WTC11 (cell line): ENCODE measurements around the gene NELFA. TPM values are rescaled to one million over a fixed set of nuclear protein-coding genes. Genes with fewer than 3 reads are reported as not detected.

Source experiments
- ATAC-seq: fragments of 200-7000 bp; cut with Tn5 transposase; 2 replicates; pipeline ENCODE4 v1.10.0; 2021; ENCODE audit warnings: mild to moderate bottlenecking, moderate library complexity
- CTCF ChIA-PET: fragments of 300-600 bp; sonication (Branson Sonifier 250); formaldehyde crosslinking; loops from one replicate; lab custom pipeline; 2021; ENCODE audit warnings: antibody characterized with exemption; lab: Charles Lee
- POLR2A ChIA-PET: fragments of 350-600 bp; sonication (Branson Sonifier 250); formaldehyde crosslinking; loops from one replicate; lab custom pipeline; 2021; ENCODE audit warnings: antibody characterized with exemption; lab: Charles Lee
- DNase-seq: peaks from one replicate; pipeline ENCODE4 v3.0.0; 2021; ENCODE audit warnings: low spot score
- H3K27ac Mint-ChIP-seq: 2 replicates; pipeline ENCODE4 v1.8.0; 2021; ENCODE audit warnings: mixed read lengths
- H3K27me3 Mint-ChIP-seq: 2 replicates; pipeline ENCODE4 v1.8.0; 2021; ENCODE audit warnings: low read depth, mild to moderate bottlenecking, moderate library complexity, mixed read lengths
- H3K36me3 Mint-ChIP-seq: 2 replicates; pipeline ENCODE4 v1.8.0; 2021; ENCODE audit warnings: mixed read lengths
- H3K4me1 Mint-ChIP-seq: 2 replicates; pipeline ENCODE4 v1.8.0; 2022; ENCODE audit warnings: mixed read lengths
- H3K4me3 Mint-ChIP-seq: 2 replicates; pipeline ENCODE4 v1.8.0; 2021; ENCODE audit warnings: mild to moderate bottlenecking, moderate library complexity, mixed read lengths
- H3K9me3 Mint-ChIP-seq: 2 replicates; pipeline ENCODE4 v1.8.0; 2021; ENCODE audit warnings: mixed read lengths
- CBFB ChIP-seq: sonication (generic); formaldehyde crosslinking; IDR thresholded peaks from 2 replicates; pipeline ENCODE4 v1.8.1; 2022; ENCODE audit warnings: mild to moderate bottlenecking, low read depth, missing genetic modification reagents
- EMX1 ChIP-seq: fragments of 250-450 bp; sonication (Bioruptor Pico); IDR thresholded peaks from 2 replicates; pipeline ENCODE4 v1.8.0; 2021; ENCODE audit warnings: mild to moderate bottlenecking
- ESRRA ChIP-seq: sonication (generic); formaldehyde crosslinking; IDR thresholded peaks from 2 replicates; pipeline ENCODE4 v1.8.1; 2022; ENCODE audit warnings: mild to moderate bottlenecking, missing genetic modification reagents, borderline replicate concordance
- FOXJ3 ChIP-seq: sonication (generic); formaldehyde crosslinking; IDR thresholded peaks from 2 replicates; pipeline ENCODE4 v1.9.0; 2021; ENCODE audit warnings: missing genetic modification reagents, mild to moderate bottlenecking, borderline replicate concordance
- GTF2I ChIP-seq: fragments of 250-450 bp; sonication (Bioruptor Pico); conservative IDR thresholded peaks from 2 replicates; pipeline ENCODE4 v1.4.0; 2021; ENCODE audit warnings: mild to moderate bottlenecking
- IRF2 ChIP-seq: sonication (generic); formaldehyde crosslinking; IDR thresholded peaks from 2 replicates; pipeline ENCODE4 v1.8.0; 2022; ENCODE audit warnings: low read depth, missing genetic modification reagents, borderline replicate concordance
- KAT7 ChIP-seq: sonication (generic); formaldehyde crosslinking; IDR thresholded peaks from 2 replicates; pipeline ENCODE4 v1.8.1; 2023; ENCODE audit warnings: missing genetic modification reagents, mild to moderate bottlenecking, borderline replicate concordance
- OVOL2 ChIP-seq: fragments of 250-450 bp; sonication (Bioruptor Pico); IDR thresholded peaks from 2 replicates; pipeline ENCODE4 v1.9.0; 2021; ENCODE audit warnings: mild to moderate bottlenecking, borderline replicate concordance
- SP1 ChIP-seq: sonication (generic); formaldehyde crosslinking; conservative IDR thresholded peaks from 2 replicates; pipeline ENCODE4 v1.8.1; 2022; ENCODE audit warnings: missing genetic modification reagents
- TP53 ChIP-seq: sonication (generic); formaldehyde crosslinking; IDR thresholded peaks from 2 replicates; pipeline ENCODE4 v1.8.1; 2023; ENCODE audit warnings: mild to moderate bottlenecking, missing genetic modification reagents
- total RNA-seq: library from RNA; stranded (reverse); gene quantifications from 3 replicates; pipeline ENCODE4 v1.2.3, GENCODE V29; 2021
- TF ChIP-seq, protein P1 (sequence below): sonication (generic); formaldehyde crosslinking; IDR thresholded peaks from 2 replicates; pipeline ENCODE4 v1.8.1; 2023; ENCODE audit warnings: mild to moderate bottlenecking, missing genetic modification reagents
- TF ChIP-seq, protein P2 (sequence below): fragments of 250-450 bp; sonication (Bioruptor Pico); IDR thresholded peaks from 2 replicates; pipeline ENCODE4 v1.9.0; 2021; ENCODE audit warnings: mild to moderate bottlenecking
- TF ChIP-seq, protein P3 (sequence below): sonication (generic); formaldehyde crosslinking; IDR thresholded peaks from 2 replicates; pipeline ENCODE4 v1.8.1; 2022; ENCODE audit warnings: mild to moderate bottlenecking, missing genetic modification reagents, moderate library complexity, borderline replicate concordance
- TF ChIP-seq, protein P4 (sequence below): sonication (generic); formaldehyde crosslinking; IDR thresholded peaks from 2 replicates; pipeline ENCODE4 v1.8.1; 2023; ENCODE audit warnings: mild to moderate bottlenecking, missing genetic modification reagents
- TF ChIP-seq, protein P5 (sequence below): sonication (generic); formaldehyde crosslinking; IDR thresholded peaks from 2 replicates; pipeline ENCODE4 v1.8.0; 2022; ENCODE audit warnings: mild to moderate bottlenecking, missing genetic modification reagents
- TF ChIP-seq, protein P6 (sequence below): sonication (generic); formaldehyde crosslinking; IDR thresholded peaks from 2 replicates; pipeline ENCODE4 v1.8.0; 2023; ENCODE audit warnings: mild to moderate bottlenecking, missing genetic modification reagents
- TF ChIP-seq, protein P7 (sequence below): sonication (generic); formaldehyde crosslinking; IDR thresholded peaks from 2 replicates; pipeline ENCODE4 v1.8.0; 2022; ENCODE audit warnings: mild to moderate bottlenecking, missing genetic modification reagents
- TF ChIP-seq, protein P8 (sequence below): sonication (generic); formaldehyde crosslinking; IDR thresholded peaks from 2 replicates; pipeline ENCODE4 v1.8.0; 2022; ENCODE audit warnings: mild to moderate bottlenecking, missing genetic modification reagents
- TF ChIP-seq, protein P9 (sequence below): sonication (generic); formaldehyde crosslinking; IDR thresholded peaks from 2 replicates; pipeline ENCODE4 v1.8.1; 2022; ENCODE audit warnings: mild to moderate bottlenecking, moderate library complexity, missing genetic modification reagents

Gene NELFA
- total RNA-seq, 1 experiment from 2014 or later = 72.6 TPM

DNA sequence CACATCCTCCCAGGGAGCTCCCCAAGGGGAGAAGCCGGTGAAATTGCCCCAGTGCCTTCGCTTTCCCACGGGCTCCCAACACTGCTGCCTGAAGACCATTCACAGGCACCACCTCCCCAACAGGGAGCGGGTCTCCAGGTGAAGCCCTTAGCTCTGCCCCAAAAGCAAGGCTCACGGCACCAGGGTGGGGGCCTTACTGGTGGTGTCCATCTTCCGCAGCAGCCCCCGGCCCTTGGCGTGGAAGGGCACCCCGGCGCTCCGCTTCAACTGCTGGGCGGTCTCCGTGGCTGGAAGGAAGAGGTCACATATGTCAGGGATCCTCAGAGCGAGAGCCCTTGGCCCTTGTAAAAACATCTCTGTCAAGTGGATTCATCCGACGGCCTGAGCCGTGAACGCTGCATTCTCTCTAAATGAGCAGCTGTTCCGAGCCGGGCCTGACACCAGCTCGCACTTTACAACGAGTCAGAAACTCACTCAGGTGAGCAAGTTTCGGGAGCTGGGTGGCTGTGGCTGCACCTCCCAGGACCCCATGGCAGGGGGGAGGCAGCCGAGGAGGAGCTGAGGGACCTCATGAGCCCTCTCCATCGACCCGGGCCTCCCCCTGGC, 20.9 kb downstream of the NELFA start (continued):
- TF ChIP-seq, protein P1, sequence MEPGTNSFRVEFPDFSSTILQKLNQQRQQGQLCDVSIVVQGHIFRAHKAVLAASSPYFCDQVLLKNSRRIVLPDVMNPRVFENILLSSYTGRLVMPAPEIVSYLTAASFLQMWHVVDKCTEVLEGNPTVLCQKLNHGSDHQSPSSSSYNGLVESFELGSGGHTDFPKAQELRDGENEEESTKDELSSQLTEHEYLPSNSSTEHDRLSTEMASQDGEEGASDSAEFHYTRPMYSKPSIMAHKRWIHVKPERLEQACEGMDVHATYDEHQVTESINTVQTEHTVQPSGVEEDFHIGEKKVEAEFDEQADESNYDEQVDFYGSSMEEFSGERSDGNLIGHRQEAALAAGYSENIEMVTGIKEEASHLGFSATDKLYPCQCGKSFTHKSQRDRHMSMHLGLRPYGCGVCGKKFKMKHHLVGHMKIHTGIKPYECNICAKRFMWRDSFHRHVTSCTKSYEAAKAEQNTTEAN = no peak
- TF ChIP-seq, protein P2, sequence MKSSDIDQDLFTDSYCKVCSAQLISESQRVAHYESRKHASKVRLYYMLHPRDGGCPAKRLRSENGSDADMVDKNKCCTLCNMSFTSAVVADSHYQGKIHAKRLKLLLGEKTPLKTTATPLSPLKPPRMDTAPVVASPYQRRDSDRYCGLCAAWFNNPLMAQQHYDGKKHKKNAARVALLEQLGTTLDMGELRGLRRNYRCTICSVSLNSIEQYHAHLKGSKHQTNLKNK (CRISPR knock-in tag) = no peak
- TF ChIP-seq, protein P3, sequence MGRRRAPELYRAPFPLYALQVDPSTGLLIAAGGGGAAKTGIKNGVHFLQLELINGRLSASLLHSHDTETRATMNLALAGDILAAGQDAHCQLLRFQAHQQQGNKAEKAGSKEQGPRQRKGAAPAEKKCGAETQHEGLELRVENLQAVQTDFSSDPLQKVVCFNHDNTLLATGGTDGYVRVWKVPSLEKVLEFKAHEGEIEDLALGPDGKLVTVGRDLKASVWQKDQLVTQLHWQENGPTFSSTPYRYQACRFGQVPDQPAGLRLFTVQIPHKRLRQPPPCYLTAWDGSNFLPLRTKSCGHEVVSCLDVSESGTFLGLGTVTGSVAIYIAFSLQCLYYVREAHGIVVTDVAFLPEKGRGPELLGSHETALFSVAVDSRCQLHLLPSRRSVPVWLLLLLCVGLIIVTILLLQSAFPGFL = no peak
- TF ChIP-seq, protein P4, sequence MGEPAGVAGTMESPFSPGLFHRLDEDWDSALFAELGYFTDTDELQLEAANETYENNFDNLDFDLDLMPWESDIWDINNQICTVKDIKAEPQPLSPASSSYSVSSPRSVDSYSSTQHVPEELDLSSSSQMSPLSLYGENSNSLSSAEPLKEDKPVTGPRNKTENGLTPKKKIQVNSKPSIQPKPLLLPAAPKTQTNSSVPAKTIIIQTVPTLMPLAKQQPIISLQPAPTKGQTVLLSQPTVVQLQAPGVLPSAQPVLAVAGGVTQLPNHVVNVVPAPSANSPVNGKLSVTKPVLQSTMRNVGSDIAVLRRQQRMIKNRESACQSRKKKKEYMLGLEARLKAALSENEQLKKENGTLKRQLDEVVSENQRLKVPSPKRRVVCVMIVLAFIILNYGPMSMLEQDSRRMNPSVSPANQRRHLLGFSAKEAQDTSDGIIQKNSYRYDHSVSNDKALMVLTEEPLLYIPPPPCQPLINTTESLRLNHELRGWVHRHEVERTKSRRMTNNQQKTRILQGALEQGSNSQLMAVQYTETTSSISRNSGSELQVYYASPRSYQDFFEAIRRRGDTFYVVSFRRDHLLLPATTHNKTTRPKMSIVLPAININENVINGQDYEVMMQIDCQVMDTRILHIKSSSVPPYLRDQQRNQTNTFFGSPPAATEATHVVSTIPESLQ = no peak

DNA sequence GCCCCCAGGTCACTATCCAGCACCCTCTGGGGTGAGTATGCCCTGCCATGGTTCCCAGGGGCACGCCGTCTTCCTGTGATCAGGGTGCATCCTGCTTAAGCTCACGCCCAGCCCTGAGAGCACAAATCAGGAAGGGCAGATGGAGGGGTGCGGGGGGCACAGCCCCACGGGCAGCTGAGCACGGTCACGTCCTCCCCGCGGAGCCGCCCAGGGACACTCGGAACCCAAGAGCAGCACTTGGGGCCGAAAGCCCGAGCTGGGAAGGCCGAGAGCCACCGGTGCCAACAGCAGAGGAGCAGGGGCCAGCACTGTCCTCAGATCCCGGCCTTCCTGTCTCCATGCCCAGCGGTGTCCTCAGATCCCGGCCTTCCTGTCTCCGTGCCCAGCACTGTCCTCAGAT, 21.5 kb downstream of the NELFA start:
- TF ChIP-seq CBFB (CRISPR knock-in tag) (no peak), FOXJ3 (no peak), OVOL2 (no peak), KAT7 (CRISPR knock-in tag) (no peak), TP53 (CRISPR knock-in tag) (no peak)
- no peak for DNase-seq
- no peaks in the 10 kb centered on the region for H3K4me1 Mint-ChIP-seq
- POLR2A ChIA-PET = no interaction called here
- no peak for ATAC-seq
- H3K36me3 Mint-ChIP-seq = peaks cover 28% of the 10 kb centered on the region
- no peak overlapping the region for H3K4me3 Mint-ChIP-seq
- H3K27me3 Mint-ChIP-seq = no peaks in the 10 kb centered on the region
- no peak overlapping the region for H3K27ac Mint-ChIP-seq
- no peaks in the 10 kb centered on the region for H3K9me3 Mint-ChIP-seq
- CTCF ChIA-PET = no interaction called here

DNA sequence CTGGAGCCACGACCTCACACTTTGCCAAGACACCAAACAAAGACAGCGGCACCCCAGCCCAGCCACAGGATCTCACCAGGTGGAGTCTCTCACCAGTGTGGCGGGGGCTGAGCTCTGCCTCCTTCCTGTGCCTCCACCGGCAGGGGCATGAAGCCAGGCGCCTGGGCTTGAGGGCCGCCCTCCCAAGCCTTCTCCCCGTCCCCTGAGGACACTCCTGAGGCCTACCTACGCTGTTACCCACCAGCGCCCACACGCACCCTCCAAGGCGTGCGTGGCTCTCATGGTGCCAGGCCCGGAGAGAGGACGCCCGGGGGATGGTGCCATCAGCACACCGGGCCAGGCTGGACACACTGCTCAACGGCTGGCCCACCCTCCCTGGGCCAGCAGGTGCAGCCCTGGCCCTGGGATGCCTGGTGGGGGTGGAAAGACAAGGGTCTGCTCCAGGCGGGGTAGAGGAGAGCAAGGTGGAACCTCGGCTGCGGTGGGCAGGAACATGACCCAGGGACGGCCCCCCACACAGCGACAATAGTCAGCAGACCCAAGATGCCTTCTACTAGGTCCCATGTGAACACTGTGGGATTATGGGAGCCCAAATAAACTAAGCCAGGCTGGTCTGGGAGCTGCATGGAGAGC, 22.1 kb downstream of the NELFA start:
- Mint-ChIP-seq H3K27ac (no peak overlapping the region), H3K4me1 (no peaks in the 10 kb centered on the region), H3K27me3 (no peaks in the 10 kb centered on the region), H3K36me3 (peaks cover 34% of the 10 kb centered on the region), H3K9me3 (no peaks in the 10 kb centered on the region), H3K4me3 (no peak overlapping the region)
- ATAC-seq = no peak
- ChIA-PET POLR2A (no interaction called here), CTCF (no interaction called here)
- DNase-seq = no peak
- no peak for TF ChIP-seq GTF2I (CRISPR knock-in tag)
- no peak for TF ChIP-seq ESRRA (CRISPR knock-in tag)
- no peak for TF ChIP-seq SP1 (CRISPR knock-in tag)
- no peak for TF ChIP-seq TP53 (CRISPR knock-in tag)
- TF ChIP-seq, protein P5, sequence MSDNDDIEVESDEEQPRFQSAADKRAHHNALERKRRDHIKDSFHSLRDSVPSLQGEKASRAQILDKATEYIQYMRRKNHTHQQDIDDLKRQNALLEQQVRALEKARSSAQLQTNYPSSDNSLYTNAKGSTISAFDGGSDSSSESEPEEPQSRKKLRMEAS (CRISPR knock-in tag) = no peak
- TF ChIP-seq, protein P6, sequence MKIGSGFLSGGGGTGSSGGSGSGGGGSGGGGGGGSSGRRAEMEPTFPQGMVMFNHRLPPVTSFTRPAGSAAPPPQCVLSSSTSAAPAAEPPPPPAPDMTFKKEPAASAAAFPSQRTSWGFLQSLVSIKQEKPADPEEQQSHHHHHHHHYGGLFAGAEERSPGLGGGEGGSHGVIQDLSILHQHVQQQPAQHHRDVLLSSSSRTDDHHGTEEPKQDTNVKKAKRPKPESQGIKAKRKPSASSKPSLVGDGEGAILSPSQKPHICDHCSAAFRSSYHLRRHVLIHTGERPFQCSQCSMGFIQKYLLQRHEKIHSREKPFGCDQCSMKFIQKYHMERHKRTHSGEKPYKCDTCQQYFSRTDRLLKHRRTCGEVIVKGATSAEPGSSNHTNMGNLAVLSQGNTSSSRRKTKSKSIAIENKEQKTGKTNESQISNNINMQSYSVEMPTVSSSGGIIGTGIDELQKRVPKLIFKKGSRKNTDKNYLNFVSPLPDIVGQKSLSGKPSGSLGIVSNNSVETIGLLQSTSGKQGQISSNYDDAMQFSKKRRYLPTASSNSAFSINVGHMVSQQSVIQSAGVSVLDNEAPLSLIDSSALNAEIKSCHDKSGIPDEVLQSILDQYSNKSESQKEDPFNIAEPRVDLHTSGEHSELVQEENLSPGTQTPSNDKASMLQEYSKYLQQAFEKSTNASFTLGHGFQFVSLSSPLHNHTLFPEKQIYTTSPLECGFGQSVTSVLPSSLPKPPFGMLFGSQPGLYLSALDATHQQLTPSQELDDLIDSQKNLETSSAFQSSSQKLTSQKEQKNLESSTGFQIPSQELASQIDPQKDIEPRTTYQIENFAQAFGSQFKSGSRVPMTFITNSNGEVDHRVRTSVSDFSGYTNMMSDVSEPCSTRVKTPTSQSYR (CRISPR knock-in tag) = no peak
- TF ChIP-seq, protein P3 = no peak
- TF ChIP-seq EMX1 (CRISPR knock-in tag) = no peak
- no peak for TF ChIP-seq IRF2 (CRISPR knock-in tag)
- TF ChIP-seq, protein P7, sequence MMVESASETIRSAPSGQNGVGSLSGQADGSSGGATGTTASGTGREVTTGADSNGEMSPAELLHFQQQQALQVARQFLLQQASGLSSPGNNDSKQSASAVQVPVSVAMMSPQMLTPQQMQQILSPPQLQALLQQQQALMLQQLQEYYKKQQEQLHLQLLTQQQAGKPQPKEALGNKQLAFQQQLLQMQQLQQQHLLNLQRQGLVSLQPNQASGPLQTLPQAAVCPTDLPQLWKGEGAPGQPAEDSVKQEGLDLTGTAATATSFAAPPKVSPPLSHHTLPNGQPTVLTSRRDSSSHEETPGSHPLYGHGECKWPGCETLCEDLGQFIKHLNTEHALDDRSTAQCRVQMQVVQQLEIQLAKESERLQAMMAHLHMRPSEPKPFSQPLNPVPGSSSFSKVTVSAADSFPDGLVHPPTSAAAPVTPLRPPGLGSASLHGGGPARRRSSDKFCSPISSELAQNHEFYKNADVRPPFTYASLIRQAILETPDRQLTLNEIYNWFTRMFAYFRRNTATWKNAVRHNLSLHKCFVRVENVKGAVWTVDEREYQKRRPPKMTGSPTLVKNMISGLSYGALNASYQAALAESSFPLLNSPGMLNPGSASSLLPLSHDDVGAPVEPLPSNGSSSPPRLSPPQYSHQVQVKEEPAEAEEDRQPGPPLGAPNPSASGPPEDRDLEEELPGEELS = no peak
- TF ChIP-seq, protein P8, sequence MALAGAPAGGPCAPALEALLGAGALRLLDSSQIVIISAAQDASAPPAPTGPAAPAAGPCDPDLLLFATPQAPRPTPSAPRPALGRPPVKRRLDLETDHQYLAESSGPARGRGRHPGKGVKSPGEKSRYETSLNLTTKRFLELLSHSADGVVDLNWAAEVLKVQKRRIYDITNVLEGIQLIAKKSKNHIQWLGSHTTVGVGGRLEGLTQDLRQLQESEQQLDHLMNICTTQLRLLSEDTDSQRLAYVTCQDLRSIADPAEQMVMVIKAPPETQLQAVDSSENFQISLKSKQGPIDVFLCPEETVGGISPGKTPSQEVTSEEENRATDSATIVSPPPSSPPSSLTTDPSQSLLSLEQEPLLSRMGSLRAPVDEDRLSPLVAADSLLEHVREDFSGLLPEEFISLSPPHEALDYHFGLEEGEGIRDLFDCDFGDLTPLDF = no peak
- TF ChIP-seq, protein P9, sequence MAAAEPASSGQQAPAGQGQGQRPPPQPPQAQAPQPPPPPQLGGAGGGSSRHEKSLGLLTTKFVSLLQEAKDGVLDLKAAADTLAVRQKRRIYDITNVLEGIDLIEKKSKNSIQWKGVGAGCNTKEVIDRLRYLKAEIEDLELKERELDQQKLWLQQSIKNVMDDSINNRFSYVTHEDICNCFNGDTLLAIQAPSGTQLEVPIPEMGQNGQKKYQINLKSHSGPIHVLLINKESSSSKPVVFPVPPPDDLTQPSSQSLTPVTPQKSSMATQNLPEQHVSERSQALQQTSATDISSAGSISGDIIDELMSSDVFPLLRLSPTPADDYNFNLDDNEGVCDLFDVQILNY = no peak
